ENCODE data around the gene ANTXRL.

DNA sequence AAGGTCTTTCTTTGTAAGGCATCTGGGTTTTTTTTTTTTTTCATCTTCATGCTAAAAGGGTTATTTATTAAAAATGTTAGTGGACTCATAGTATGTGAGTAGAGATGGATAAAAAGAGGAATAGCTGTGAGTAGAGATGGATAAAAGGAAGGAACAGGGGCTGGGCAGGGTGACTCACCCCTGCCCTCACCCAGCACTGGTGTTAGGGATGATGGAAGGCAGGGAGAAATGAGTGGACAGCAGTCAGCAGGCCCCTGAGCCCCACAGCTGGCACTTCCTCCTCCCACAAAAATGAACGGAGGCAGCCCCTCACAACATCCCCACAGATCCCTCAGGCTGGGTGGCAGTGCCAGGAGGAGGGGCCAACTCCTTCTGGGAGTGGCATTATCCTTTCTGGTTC lies 39.3 kb downstream of the ANTXRL start:
- no peak for TF ChIP-seq EZH2 (IDR thresholded peaks at IDR 0.05; ENCODE audit: insufficient read depth, low read length)
- TF ChIP-seq, protein P1, sequence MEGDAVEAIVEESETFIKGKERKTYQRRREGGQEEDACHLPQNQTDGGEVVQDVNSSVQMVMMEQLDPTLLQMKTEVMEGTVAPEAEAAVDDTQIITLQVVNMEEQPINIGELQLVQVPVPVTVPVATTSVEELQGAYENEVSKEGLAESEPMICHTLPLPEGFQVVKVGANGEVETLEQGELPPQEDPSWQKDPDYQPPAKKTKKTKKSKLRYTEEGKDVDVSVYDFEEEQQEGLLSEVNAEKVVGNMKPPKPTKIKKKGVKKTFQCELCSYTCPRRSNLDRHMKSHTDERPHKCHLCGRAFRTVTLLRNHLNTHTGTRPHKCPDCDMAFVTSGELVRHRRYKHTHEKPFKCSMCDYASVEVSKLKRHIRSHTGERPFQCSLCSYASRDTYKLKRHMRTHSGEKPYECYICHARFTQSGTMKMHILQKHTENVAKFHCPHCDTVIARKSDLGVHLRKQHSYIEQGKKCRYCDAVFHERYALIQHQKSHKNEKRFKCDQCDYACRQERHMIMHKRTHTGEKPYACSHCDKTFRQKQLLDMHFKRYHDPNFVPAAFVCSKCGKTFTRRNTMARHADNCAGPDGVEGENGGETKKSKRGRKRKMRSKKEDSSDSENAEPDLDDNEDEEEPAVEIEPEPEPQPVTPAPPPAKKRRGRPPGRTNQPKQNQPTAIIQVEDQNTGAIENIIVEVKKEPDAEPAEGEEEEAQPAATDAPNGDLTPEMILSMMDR (IDR thresholded peaks at IDR 0.05; ENCODE audit: insufficient read depth, low read depth, low read length): no peak

Data from astrocyte (in vitro differentiated cells and primary cell).